ENCODE results near the gene BICD2.

- TF ChIP-seq CTCF (IDR thresholded peaks at IDR 0.05) (no peak), EZH2 (IDR thresholded peaks at IDR 0.05; ENCODE audit: borderline replicate concordance, insufficient read depth, low read depth, low read length, poor library complexity, severe bottlenecking) (no peak)
Observed at GRCh38 chr9:92720807-92721535, 43.7 kb downstream of the BICD2 start.
